AG10803 (cell line): ENCODE results near the gene KLF3.

Source experiments
- DNase-seq: peaks from one replicate; pipeline ENCODE4 v3.0.0; 2010; ENCODE audit warnings: low read depth
- H3K4me3 ChIP-seq: 2 replicates; pipeline ENCODE4 v1.5.1; 2011; ENCODE audit warnings: mild to moderate bottlenecking, low read length, control low read depth
- TF ChIP-seq, protein P1 (sequence below): conservative IDR thresholded peaks from 2 replicates; pipeline ENCODE4 v1.5.1; 2011; ENCODE audit warnings: mild to moderate bottlenecking, low read length, control low read depth, inconsistent platforms

The KLF3 gene

DNA sequence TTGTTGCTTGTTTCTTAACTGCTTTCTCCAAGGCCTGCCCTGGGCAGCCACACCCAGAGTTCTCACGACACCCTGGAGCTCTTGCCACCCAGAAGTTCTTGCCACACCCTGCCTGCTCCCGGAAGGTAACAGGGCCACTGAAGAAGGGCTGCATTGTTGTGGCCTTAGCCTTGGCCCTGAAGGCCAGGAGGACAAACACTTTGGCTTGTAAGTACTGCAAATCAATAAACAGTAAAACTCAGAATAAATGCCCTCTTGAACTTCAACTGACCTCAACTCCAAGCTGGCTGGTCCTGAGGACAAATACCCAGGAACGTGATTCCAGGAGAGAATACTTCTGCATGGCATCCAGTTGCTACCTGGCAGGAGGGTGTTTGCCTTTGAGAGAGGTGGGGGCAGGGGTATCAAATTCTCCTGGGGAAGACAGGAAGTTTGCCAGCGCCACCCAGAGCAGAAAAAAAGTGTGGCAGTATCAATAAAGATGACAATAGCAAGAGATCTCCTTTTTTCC lies 64.7 kb downstream of the KLF3 start:
- TF ChIP-seq, protein P1, sequence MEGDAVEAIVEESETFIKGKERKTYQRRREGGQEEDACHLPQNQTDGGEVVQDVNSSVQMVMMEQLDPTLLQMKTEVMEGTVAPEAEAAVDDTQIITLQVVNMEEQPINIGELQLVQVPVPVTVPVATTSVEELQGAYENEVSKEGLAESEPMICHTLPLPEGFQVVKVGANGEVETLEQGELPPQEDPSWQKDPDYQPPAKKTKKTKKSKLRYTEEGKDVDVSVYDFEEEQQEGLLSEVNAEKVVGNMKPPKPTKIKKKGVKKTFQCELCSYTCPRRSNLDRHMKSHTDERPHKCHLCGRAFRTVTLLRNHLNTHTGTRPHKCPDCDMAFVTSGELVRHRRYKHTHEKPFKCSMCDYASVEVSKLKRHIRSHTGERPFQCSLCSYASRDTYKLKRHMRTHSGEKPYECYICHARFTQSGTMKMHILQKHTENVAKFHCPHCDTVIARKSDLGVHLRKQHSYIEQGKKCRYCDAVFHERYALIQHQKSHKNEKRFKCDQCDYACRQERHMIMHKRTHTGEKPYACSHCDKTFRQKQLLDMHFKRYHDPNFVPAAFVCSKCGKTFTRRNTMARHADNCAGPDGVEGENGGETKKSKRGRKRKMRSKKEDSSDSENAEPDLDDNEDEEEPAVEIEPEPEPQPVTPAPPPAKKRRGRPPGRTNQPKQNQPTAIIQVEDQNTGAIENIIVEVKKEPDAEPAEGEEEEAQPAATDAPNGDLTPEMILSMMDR: no peak
- no peak for DNase-seq
- H3K4me3 ChIP-seq: no peak overlapping the region

DNA sequence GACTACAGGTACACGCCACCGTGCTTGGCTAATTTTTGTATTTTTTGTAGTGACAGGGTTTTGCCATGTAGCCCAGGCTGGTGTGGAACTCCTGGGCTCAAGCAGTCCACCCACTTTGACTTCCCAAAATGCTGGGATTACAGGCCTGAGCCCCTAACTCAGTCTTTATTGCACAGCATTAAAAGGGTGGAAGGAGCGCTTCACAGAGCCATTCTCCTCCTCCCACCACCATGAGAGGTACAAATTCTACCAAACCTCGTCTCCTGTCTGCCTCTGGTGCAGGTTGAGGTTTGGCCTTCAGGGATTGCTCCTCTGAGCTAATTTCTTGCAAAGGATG lies 66.5 kb downstream of the KLF3 start:
- TF ChIP-seq, protein P1: no peak
- no peak for DNase-seq
- no peak overlapping the region for H3K4me3 ChIP-seq

DNA sequence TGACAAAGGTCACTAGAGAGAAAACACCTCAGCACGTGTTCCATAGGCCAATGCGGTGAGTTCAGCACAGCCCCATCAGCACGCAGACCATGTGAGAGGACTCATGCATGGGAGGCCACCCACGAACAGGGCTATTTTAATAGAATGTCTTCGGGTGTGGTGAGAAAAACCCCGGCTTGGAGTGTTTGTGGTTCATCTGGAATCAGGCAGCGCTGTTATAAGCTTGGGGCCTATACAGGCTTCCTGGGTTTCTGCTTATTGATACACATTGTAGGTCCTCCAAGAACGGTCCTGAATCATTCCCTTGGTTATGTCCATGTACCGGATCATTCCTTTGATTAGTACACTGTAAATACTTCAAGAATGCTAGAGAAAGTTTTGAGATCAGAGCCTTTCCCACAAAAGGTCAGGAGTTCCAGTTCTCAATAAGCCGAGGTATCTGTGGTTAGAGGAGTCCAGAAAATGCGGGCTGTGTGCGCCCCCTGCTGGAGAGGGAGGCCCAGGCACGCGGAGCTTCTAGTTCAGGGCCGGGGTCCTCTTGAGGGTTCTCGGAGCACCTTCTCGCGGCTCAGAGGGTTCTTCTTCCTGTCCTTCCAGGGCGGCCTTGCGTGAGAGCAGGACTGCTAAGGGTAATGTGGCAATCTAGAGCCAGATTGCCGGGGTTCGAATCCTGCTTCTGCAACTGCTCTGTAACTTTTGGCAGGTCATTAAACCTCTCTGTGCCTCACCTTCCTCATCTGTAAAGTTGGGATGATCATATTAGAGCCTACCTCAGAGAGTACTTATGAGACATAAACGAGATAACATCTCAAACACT lies 67.0 kb downstream of the KLF3 start:
- TF ChIP-seq, protein P1: peak; percentile 94
- no peak overlapping the region for H3K4me3 ChIP-seq
- DNase-seq: peak; percentile 95

DNA sequence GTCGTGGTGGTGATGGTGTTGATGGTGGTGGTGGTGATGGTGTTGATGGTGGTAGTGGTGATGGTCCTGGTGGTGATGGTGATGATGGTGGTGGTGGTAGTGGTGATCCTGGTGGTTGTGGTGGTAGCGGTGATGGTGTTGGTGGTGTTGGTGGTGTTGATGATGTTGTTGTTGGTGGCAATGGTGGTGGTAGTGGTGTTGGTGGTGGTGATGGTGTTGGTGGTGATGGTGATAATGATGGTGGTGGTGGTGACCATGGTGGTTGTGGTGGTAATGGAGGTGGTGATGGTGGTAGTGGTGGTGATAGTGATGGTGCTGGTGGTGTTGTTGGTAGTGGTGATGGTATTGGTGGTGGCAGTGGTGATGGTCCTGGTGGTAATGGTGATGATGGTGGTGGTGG lies 69.7 kb downstream of the KLF3 start:
- TF ChIP-seq, protein P1: no peak
- no peak for DNase-seq

DNA sequence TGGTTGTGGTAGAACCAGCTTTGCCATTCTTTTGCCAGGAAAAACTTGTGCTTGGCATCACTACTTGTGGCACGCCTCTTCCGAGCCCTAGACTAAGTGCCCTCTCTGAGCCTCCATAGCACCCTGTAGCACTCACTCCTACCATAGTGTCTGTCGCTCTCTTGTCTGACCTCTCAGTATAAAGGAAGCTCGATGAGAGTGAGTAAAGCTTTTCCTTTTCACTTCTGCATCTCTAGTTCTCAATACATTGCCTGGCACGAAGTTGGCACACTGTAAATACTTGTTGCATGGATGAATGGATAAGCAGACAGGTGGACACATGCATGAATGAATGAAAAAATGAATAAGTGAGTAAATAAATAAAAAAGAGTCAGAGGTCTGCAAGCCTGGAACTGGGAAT lies 70.4 kb downstream of the KLF3 start:
- no peak for DNase-seq
- H3K4me3 ChIP-seq: no peak overlapping the region
- TF ChIP-seq, protein P1: no peak

More for the DNA sequence above, 69.7 kb downstream of the KLF3 start:
- H3K4me3 ChIP-seq: no peak overlapping the region

DNA sequence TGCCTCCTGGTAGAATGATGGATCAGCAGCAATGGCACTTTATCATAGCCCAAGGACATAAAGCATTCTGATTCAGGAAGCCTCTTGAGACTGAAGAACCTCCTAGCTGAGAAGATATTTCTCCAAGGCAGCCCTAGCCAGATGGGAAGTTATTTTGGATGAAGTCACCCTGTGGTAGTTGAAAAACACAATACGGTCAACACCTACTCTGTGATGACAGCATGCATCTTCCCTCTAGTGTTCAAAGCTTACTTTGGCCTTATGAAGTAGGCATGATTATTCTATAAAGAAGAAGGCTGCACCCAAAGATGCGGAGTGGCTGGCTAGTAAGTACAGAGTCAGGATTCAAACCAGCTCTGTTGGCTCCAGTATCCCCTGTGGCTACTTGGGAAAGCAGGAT lies 70.9 kb downstream of the KLF3 start:
- TF ChIP-seq, protein P1: no peak
- no peak for DNase-seq
- H3K4me3 ChIP-seq: no peak overlapping the region

DNA sequence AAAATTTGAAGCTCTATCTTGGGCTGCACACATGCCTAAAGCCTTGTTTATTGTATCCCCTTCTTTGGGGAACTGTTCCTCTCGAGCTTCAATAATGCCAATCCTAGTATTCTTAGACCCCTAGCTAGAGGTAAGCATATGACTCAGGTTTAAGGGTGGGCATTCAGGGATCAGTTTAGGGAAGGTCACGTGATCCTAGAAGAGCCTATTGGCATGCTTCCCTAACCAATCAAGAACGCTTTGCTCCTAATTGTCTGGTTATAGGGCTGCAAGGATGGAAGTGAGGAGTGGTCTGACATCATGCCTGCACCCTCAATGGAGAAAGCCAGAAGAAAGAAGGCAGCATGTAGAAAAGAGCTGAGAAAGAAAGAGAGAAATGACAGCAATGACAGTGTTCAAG lies 71.9 kb downstream of the KLF3 start:
- DNase-seq: no peak
- no peak overlapping the region for H3K4me3 ChIP-seq
- TF ChIP-seq, protein P1: no peak
